ENCODE data around the gene TMEM126B. TPM values are rescaled to one million over a fixed set of nuclear protein-coding genes. Genes with fewer than 3 reads are reported as not detected.

TMEM126B gene
- total and polyA plus RNA-seq, 2 of the 13 experiments (the other 11 are each of a cell fraction or from before 2014, with no cell fraction given): 33.6 to 54.8 TPM

DNA sequence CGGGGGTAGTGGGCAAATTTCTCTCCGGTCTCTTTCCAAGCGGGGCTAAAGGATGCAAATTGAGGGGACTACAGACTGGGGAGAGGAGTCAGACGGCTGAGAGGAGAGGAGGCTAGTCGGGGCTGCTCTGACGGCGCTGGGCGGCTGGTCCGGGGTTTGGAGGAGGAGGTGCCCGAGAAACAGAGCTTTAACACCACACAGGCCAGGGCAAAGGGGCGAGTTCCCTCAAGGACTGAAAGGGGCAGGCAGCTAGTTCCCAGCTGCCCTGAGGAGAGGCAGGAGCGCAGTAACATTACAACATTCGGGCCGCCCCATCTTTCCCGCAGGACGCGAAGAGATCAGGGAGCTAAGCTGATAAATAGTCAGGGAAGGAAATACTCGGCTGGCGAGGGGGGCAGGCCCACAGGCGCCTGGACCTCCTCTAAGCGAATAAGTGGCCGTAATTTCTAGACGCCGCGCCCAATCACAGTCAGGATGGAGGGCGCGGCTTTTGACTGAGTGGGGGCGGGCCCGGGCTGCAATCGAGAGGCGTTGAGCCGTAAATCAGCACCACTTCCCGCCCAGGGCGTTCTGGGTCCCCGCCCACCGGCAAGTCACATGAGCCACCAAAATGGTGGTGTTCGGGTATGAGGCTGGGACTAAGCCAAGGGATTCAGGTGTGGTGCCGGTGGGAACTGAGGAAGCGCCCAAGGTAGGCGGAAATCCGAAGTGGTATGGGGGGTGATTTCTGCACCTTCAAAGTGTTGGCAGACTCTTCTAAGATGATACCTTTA is at the start of gene TMEM126B (continued):
- peak; percentile 29; the same call in 1 of the 2 replicates for TF ChIP-seq AHDC1 (CRISPR knock-in tag; IDR thresholded peaks at IDR 0.05; ENCODE audit: borderline replicate concordance)
- peak; percentile 96 for TF ChIP-seq TFE3 (CRISPR knock-in tag; IDR thresholded peaks at IDR 0.05)
- TF ChIP-seq, protein P1, sequence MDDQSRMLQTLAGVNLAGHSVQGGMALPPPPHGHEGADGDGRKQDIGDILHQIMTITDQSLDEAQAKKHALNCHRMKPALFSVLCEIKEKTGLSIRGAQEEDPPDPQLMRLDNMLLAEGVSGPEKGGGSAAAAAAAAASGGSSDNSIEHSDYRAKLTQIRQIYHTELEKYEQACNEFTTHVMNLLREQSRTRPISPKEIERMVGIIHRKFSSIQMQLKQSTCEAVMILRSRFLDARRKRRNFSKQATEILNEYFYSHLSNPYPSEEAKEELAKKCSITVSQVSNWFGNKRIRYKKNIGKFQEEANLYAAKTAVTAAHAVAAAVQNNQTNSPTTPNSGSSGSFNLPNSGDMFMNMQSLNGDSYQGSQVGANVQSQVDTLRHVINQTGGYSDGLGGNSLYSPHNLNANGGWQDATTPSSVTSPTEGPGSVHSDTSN (CRISPR knock-in tag; IDR thresholded peaks at IDR 0.05; ENCODE audit: borderline replicate concordance): no peak
- peak; percentile 70; the same call in 1 of the 2 replicates for TF ChIP-seq DMAP1 (CRISPR knock-in tag; IDR thresholded peaks at IDR 0.05)
- TF ChIP-seq ARNTL (CRISPR knock-in tag; IDR thresholded peaks at IDR 0.05): 0 out of 2 replicates have a peak, but pooled peaks have one; percentile 8
- TF ChIP-seq ZNF256 (CRISPR knock-in tag; conservative IDR thresholded peaks at IDR 0.05): no peak
- TF ChIP-seq BRCA1 (CRISPR knock-in tag; IDR thresholded peaks at IDR 0.05): peak; percentile 43; the same call in 1 of the 2 replicates
- TF ChIP-seq, protein P2, sequence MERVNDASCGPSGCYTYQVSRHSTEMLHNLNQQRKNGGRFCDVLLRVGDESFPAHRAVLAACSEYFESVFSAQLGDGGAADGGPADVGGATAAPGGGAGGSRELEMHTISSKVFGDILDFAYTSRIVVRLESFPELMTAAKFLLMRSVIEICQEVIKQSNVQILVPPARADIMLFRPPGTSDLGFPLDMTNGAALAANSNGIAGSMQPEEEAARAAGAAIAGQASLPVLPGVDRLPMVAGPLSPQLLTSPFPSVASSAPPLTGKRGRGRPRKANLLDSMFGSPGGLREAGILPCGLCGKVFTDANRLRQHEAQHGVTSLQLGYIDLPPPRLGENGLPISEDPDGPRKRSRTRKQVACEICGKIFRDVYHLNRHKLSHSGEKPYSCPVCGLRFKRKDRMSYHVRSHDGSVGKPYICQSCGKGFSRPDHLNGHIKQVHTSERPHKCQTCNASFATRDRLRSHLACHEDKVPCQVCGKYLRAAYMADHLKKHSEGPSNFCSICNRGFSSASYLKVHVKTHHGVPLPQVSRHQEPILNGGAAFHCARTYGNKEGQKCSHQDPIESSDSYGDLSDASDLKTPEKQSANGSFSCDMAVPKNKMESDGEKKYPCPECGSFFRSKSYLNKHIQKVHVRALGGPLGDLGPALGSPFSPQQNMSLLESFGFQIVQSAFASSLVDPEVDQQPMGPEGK (CRISPR knock-in tag; IDR thresholded peaks at IDR 0.05): no peak; the same call in 1 of the 2 replicates
- TF ChIP-seq FOXA1 (IDR thresholded peaks at IDR 0.05): no peak
- no peak for TF ChIP-seq FOXA1 (CRISPR knock-in tag; IDR thresholded peaks at IDR 0.05)
- peak; percentile 57; the same call in 1 of the 2 replicates for TF ChIP-seq KDM2A (CRISPR knock-in tag; IDR thresholded peaks at IDR 0.05; ENCODE audit: borderline replicate concordance, low read depth)
- TF ChIP-seq MYC (CRISPR knock-in tag; IDR thresholded peaks at IDR 0.05; ENCODE audit: borderline replicate concordance): peak; percentile 44; the same call in 1 of the 2 replicates
- TF ChIP-seq, protein P3, sequence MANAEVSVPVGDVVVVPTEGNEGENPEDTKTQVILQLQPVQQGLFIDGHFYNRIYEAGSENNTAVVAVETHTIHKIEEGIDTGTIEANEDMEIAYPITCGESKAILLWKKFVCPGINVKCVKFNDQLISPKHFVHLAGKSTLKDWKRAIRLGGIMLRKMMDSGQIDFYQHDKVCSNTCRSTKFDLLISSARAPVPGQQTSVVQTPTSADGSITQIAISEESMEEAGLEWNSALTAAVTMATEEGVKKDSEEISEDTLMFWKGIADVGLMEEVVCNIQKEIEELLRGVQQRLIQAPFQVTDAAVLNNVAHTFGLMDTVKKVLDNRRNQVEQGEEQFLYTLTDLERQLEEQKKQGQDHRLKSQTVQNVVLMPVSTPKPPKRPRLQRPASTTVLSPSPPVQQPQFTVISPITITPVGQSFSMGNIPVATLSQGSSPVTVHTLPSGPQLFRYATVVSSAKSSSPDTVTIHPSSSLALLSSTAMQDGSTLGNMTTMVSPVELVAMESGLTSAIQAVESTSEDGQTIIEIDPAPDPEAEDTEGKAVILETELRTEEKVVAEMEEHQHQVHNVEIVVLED (CRISPR knock-in tag; IDR thresholded peaks at IDR 0.05; ENCODE audit: borderline replicate concordance): 0 out of 2 replicates have a peak, but pooled peaks have one; percentile 64
- peak; percentile 61; the same call in 1 of the 2 replicates for TF ChIP-seq NFKB2 (CRISPR knock-in tag; IDR thresholded peaks at IDR 0.05; ENCODE audit: borderline replicate concordance)
- TF ChIP-seq ZMYM2 (CRISPR knock-in tag; IDR thresholded peaks at IDR 0.05): no peak
- no peak for TF ChIP-seq SRSF9 (IDR thresholded peaks at IDR 0.05; ENCODE audit: borderline replicate concordance, insufficient read depth, low read depth, low read length, poor library complexity, severe bottlenecking)
